SK-N-SH treated with all-trans-retinoic acid at 6 μM for 48 hours (cell line): ENCODE results near the gene CCDC188.

Experiments
- BACH2 ChIP-seq: fragments of 250-450 bp; sonication (Bioruptor Pico); IDR thresholded peaks from 2 replicates; pipeline ENCODE4 v1.9.0; 2021; ENCODE audit warnings: mild to moderate bottlenecking, borderline replicate concordance
- CSDC2 ChIP-seq: fragments of 250-450 bp; sonication (Bioruptor Pico); IDR thresholded peaks from 2 replicates; pipeline ENCODE4 v1.5.0; 2020; ENCODE audit warnings: mild to moderate bottlenecking, moderate library complexity
- ESRRG ChIP-seq: fragments of 250-450 bp; sonication (Bioruptor Pico); IDR thresholded peaks from 2 replicates; pipeline ENCODE4 v1.6.1; 2021; ENCODE audit warnings: mild to moderate bottlenecking
- OSR1 ChIP-seq: fragments of 250-450 bp; sonication (Bioruptor Pico); IDR thresholded peaks from 2 replicates; pipeline ENCODE4 v1.8.0; 2022; ENCODE audit warnings: moderate library complexity, mild to moderate bottlenecking, inconsistent platforms
- SNAI2 ChIP-seq: fragments of 250-450 bp; sonication (Bioruptor Pico); IDR thresholded peaks from 2 replicates; pipeline ENCODE4 v1.5.0; 2020; ENCODE audit warnings: mild to moderate bottlenecking, moderate library complexity
- TCF4 ChIP-seq: fragments of 250-450 bp; sonication (Bioruptor Pico); IDR thresholded peaks from 2 replicates; pipeline ENCODE4 v1.8.0; 2021; ENCODE audit warnings: mild to moderate bottlenecking, moderate library complexity, borderline replicate concordance
- ZC3H10 ChIP-seq: fragments of 250-450 bp; sonication (Bioruptor Pico); IDR thresholded peaks from 2 replicates; pipeline ENCODE4 v1.5.1; 2021; ENCODE audit warnings: mild to moderate bottlenecking, moderate library complexity
- ZFP3 ChIP-seq: fragments of 250-450 bp; sonication (Bioruptor Pico); IDR thresholded peaks from 2 replicates; pipeline ENCODE4 v1.5.0; 2020; ENCODE audit warnings: mild to moderate bottlenecking, moderate library complexity
- ZFP30 ChIP-seq: fragments of 450-650 bp; formaldehyde crosslinking; IDR thresholded peaks from 2 replicates; pipeline ENCODE4 v1.5.0; 2022; ENCODE audit warnings: mild to moderate bottlenecking, moderate library complexity
- TF ChIP-seq, protein P1 (sequence below): fragments of 250-450 bp; sonication (Bioruptor Pico); IDR thresholded peaks from 2 replicates; pipeline ENCODE4 v1.8.0; 2020; ENCODE audit warnings: mild to moderate bottlenecking, moderate library complexity, borderline replicate concordance
- TF ChIP-seq, protein P2 (sequence below): fragments of 250-450 bp; sonication (Bioruptor Pico); IDR thresholded peaks from 2 replicates; pipeline ENCODE4 v1.8.0; 2021; ENCODE audit warnings: low read depth, mild to moderate bottlenecking, moderate library complexity, borderline replicate concordance
- TF ChIP-seq, protein P3 (sequence below): fragments of 250-450 bp; sonication (Bioruptor Pico); IDR thresholded peaks from 2 replicates; pipeline ENCODE4 v1.5.1; 2021; ENCODE audit warnings: mild to moderate bottlenecking, moderate library complexity
- TF ChIP-seq, protein P4 (sequence below): fragments of 250-450 bp; sonication (Bioruptor Pico); IDR thresholded peaks from 2 replicates; pipeline ENCODE4 v1.5.1; 2020; ENCODE audit warnings: low read depth, mild to moderate bottlenecking, moderate library complexity

DNA sequence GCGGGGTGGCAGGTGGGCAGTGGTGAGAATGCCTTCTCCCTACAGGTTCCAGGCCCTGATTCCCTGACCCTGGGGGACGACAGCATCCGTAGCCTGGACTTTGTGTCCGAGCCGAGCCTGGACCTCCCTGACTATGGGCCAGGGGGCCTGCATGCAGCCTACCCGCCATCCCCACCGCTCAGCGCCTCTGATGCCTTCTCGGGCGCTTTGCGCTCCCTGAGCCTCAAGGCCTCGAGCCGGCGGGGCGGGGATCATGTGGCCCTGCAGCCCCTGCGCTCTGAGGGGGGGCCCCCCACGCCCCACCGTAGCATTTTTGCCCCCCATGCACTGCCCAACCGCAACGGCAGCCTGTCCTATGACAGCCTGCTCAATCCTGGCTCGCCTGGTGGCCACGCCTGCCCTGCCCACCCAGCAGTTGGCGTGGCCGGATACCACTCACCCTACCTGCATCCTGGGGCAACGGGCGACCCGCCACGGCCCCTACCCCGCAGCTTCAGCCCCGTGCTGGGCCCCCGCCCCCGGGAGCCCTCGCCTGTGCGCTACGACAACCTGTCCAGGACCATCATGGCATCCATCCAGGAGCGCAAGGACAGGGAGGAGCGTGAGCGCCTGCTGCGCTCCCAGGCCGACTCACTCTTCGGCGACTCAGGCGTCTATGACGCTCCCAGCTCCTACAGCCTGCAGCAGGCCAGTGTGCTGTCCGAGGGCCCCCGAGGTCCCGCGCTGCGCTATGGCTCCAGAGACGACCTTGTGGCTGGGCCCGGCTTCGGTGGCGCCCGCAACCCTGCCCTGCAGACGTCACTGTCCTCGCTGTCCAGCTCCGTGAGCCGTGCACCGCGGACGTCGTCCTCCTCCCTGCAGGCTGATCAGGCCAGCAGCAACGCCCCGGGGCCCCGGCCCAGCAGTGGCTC, 7.9 kb downstream of the CCDC188 start:
- no peak for TF ChIP-seq ZFP30 (CRISPR knock-in tag)
- TF ChIP-seq, protein P1, sequence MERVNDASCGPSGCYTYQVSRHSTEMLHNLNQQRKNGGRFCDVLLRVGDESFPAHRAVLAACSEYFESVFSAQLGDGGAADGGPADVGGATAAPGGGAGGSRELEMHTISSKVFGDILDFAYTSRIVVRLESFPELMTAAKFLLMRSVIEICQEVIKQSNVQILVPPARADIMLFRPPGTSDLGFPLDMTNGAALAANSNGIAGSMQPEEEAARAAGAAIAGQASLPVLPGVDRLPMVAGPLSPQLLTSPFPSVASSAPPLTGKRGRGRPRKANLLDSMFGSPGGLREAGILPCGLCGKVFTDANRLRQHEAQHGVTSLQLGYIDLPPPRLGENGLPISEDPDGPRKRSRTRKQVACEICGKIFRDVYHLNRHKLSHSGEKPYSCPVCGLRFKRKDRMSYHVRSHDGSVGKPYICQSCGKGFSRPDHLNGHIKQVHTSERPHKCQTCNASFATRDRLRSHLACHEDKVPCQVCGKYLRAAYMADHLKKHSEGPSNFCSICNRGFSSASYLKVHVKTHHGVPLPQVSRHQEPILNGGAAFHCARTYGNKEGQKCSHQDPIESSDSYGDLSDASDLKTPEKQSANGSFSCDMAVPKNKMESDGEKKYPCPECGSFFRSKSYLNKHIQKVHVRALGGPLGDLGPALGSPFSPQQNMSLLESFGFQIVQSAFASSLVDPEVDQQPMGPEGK (CRISPR knock-in tag): no peak
- TF ChIP-seq SNAI2 (CRISPR knock-in tag): no peak
- no peak for TF ChIP-seq BACH2
- TF ChIP-seq ZFP3 (CRISPR knock-in tag): no peak
- no peak for TF ChIP-seq OSR1
- TF ChIP-seq, protein P2, sequence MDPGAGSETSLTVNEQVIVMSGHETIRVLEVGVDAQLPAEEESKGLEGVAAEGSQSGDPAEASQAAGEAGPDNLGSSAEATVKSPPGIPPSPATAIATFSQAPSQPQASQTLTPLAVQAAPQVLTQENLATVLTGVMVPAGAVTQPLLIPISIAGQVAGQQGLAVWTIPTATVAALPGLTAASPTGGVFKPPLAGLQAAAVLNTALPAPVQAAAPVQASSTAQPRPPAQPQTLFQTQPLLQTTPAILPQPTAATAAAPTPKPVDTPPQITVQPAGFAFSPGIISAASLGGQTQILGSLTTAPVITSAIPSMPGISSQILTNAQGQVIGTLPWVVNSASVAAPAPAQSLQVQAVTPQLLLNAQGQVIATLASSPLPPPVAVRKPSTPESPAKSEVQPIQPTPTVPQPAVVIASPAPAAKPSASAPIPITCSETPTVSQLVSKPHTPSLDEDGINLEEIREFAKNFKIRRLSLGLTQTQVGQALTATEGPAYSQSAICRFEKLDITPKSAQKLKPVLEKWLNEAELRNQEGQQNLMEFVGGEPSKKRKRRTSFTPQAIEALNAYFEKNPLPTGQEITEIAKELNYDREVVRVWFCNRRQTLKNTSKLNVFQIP (CRISPR knock-in tag): no peak
- no peak for TF ChIP-seq ESRRG (CRISPR knock-in tag)
- TF ChIP-seq, protein P3, sequence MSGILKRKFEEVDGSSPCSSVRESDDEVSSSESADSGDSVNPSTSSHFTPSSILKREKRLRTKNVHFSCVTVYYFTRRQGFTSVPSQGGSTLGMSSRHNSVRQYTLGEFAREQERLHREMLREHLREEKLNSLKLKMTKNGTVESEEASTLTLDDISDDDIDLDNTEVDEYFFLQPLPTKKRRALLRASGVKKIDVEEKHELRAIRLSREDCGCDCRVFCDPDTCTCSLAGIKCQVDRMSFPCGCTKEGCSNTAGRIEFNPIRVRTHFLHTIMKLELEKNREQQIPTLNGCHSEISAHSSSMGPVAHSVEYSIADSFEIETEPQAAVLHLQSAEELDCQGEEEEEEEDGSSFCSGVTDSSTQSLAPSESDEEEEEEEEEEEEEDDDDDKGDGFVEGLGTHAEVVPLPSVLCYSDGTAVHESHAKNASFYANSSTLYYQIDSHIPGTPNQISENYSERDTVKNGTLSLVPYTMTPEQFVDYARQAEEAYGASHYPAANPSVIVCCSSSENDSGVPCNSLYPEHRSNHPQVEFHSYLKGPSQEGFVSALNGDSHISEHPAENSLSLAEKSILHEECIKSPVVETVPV (CRISPR knock-in tag): no peak
- no peak for TF ChIP-seq TCF4 (CRISPR knock-in tag)
- no peak for TF ChIP-seq CSDC2 (CRISPR knock-in tag)
- TF ChIP-seq, protein P4, sequence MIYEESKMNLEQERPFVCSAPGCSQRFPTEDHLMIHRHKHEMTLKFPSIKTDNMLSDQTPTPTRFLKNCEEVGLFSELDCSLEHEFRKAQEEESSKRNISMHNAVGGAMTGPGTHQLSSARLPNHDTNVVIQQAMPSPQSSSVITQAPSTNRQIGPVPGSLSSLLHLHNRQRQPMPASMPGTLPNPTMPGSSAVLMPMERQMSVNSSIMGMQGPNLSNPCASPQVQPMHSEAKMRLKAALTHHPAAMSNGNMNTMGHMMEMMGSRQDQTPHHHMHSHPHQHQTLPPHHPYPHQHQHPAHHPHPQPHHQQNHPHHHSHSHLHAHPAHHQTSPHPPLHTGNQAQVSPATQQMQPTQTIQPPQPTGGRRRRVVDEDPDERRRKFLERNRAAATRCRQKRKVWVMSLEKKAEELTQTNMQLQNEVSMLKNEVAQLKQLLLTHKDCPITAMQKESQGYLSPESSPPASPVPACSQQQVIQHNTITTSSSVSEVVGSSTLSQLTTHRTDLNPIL: no peak
- no peak for TF ChIP-seq ZC3H10 (CRISPR knock-in tag)
